Tibial nerve (tissue), 3 donors: ENCODE results near the gene TC2N.

Source experiments
- POLR2A ChIP-seq, 2 donors: fragments of 450-650 bp; IDR thresholded peaks; one replicate each; pipeline ENCODE4 v1.6.1; 2017; ENCODE audit warnings: antibody characterized with exemption in 2 of 2, mild to moderate bottlenecking in 2 of 2, moderate library complexity in 2 of 2
- TF ChIP-seq, protein P1 (sequence below), 5 experiments: fragments of 200-600 bp in 3 of 5; fragments of 450-650 bp in 2 of 5; sonication (generic) in 3 of 5; IDR thresholded peaks; one replicate each; pipeline ENCODE4 v1.5.1; 2016 to 2019; ENCODE audit warnings: antibody characterized with exemption in 5 of 5, mild to moderate bottlenecking in 3 of 5, moderate library complexity in 2 of 5

GRCh38 chr14:91844029-91844428, 23.3 kb downstream of the TC2N start:
- TF ChIP-seq, protein P1, sequence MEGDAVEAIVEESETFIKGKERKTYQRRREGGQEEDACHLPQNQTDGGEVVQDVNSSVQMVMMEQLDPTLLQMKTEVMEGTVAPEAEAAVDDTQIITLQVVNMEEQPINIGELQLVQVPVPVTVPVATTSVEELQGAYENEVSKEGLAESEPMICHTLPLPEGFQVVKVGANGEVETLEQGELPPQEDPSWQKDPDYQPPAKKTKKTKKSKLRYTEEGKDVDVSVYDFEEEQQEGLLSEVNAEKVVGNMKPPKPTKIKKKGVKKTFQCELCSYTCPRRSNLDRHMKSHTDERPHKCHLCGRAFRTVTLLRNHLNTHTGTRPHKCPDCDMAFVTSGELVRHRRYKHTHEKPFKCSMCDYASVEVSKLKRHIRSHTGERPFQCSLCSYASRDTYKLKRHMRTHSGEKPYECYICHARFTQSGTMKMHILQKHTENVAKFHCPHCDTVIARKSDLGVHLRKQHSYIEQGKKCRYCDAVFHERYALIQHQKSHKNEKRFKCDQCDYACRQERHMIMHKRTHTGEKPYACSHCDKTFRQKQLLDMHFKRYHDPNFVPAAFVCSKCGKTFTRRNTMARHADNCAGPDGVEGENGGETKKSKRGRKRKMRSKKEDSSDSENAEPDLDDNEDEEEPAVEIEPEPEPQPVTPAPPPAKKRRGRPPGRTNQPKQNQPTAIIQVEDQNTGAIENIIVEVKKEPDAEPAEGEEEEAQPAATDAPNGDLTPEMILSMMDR (IDR thresholded peaks at IDR 0.05), result no peak
- no peak for TF ChIP-seq POLR2A (IDR thresholded peaks at IDR 0.05)
